NCI-H345 treated with DMSO at 0.1 percent for 48 hours (cell line): ENCODE measurements around the gene UBL7.

Experiments used
- DNase-seq: peaks from one replicate; lab custom pipeline; 2025; ENCODE audit not compliant: unreplicated experiment; lab: John Stamatoyannopoulos, UW

The UBL7 gene

GRCh38 chr15:74424901-74425528, 35.9 kb downstream of the UBL7 start:
- no peak for DNase-seq

GRCh38 chr15:74423431-74424257, 37.3 kb downstream of the UBL7 start:
- DNase-seq: no peak

- no peak for DNase-seq
Observed at GRCh38 chr15:74422652-74423430, 38.1 kb downstream of the UBL7 start.

- no peak for DNase-seq
Observed at GRCh38 chr15:74422265-74422651, 38.7 kb downstream of the UBL7 start.

- DNase-seq: no peak
Observed at GRCh38 chr15:74421302-74422245, 39.4 kb downstream of the UBL7 start.

- no peak for DNase-seq
Observed at GRCh38 chr15:74420193-74420905, 40.6 kb downstream of the UBL7 start.

- no peak for DNase-seq
Observed at GRCh38 chr15:74419432-74419831, 41.5 kb downstream of the UBL7 start.

- no peak for DNase-seq
Observed at GRCh38 chr15:74418575-74419338, 42.2 kb downstream of the UBL7 start.

GRCh38 chr15:74417670-74418069, 43.3 kb downstream of the UBL7 start:
- DNase-seq: no peak

GRCh38 chr15:74417225-74417624, 43.7 kb downstream of the UBL7 start:
- no peak for DNase-seq

GRCh38 chr15:74415966-74416916, 44.7 kb downstream of the UBL7 start:
- DNase-seq: no peak

- DNase-seq: no peak
Observed at GRCh38 chr15:74414603-74415338, 46.2 kb downstream of the UBL7 start.

- no peak for DNase-seq
Observed at GRCh38 chr15:74414081-74414580, 46.8 kb downstream of the UBL7 start.

GRCh38 chr15:74413350-74414080, 47.4 kb downstream of the UBL7 start:
- DNase-seq: no peak

GRCh38 chr15:74412159-74412558, 48.8 kb downstream of the UBL7 start:
- DNase-seq: no peak

GRCh38 chr15:74411686-74412085, 49.3 kb downstream of the UBL7 start:
- no peak for DNase-seq

GRCh38 chr15:74410502-74410901, 50.5 kb downstream of the UBL7 start:
- DNase-seq: no peak
